HG03469 (cell line): ENCODE results near the gene IFTAP.

Experiments
- ATAC-seq: cut with Tn5 transposase; IDR thresholded peaks from one replicate; pipeline ENCODE4 v1.9.1; 2021; ENCODE audit warnings: mild to moderate bottlenecking, moderate library complexity, moderate number of reproducible peaks; ENCODE audit not compliant: unreplicated experiment

Gene IFTAP

GRCh38 chr11:36703055-36703404, 108.7 kb downstream of the IFTAP start:
- peak; percentile 60 for ATAC-seq
